PC-9 (cell line): ENCODE results near the gene PRPF38B. TPM values are rescaled to one million over a fixed set of nuclear protein-coding genes. Genes with fewer than 3 reads are reported as not detected.

Experiments used
- BruUV-seq: library from RNA; stranded (reverse); fragments of 400-500 nt; replicated peaks from 2 replicates; lab custom pipeline; 2021; lab: Mats Ljungman, UMichigan
- CTCF ChIA-PET: fragments of 300-600 bp; sonication (Branson Sonifier 250); formaldehyde crosslinking; loops from one replicate; lab custom pipeline; 2022; ENCODE audit warnings: antibody characterized with exemption; lab: Charles Lee
- POLR2A ChIA-PET: fragments of 300-600 bp; sonication (Branson Sonifier 250); formaldehyde crosslinking; loops from one replicate; lab custom pipeline; 2022; ENCODE audit warnings: antibody characterized with exemption; ENCODE audit not compliant: unreplicated experiment; lab: Charles Lee
- DNase-seq, 2 experiments: peaks; one replicate each; pipeline versions ENCODE4 v3.0.0 to v3.0.0-alpha.2; 2015 to 2022; ENCODE audit warnings: mixed read lengths in 1 of 2
- H2AFZ ChIP-seq: fragments of 200-600 bp; sonication (generic); 2 replicates; pipeline ENCODE4 v1.8.1; 2017; ENCODE audit warnings: antibody characterized with exemption
- H3F3A ChIP-seq: fragments of 200-600 bp; sonication (generic); 2 replicates; pipeline ENCODE4 v1.8.1; 2017; ENCODE audit warnings: antibody characterized with exemption, mild to moderate bottlenecking, low read depth; ENCODE audit not compliant: insufficient read depth
- H3K27ac ChIP-seq: fragments of 200-600 bp; sonication (generic); 2 replicates; pipeline ENCODE4 v1.6.1; 2016; ENCODE audit warnings: mixed run types
- H3K27me3 ChIP-seq: fragments of 200-600 bp; sonication (generic); 2 replicates; pipeline ENCODE4 v1.6.1; 2016; ENCODE audit warnings: low read depth, mixed run types; ENCODE audit not compliant: insufficient read depth
- H3K36me3 ChIP-seq: fragments of 200-600 bp; sonication (generic); 2 replicates; pipeline ENCODE4 v1.6.1; 2016; ENCODE audit warnings: low read depth, mixed run types
- H3K4me1 ChIP-seq: fragments of 200-600 bp; sonication (generic); replicated peaks from 2 replicates; pipeline ENCODE4 v1.6.1; 2016; ENCODE audit warnings: mixed run types; ENCODE audit not compliant: insufficient read depth
- H3K4me2 ChIP-seq: fragments of 200-600 bp; sonication (generic); 2 replicates; pipeline ENCODE4 v1.6.1; 2017; ENCODE audit warnings: mixed run types
- H3K4me3 ChIP-seq: fragments of 200-600 bp; sonication (generic); 2 replicates; pipeline ENCODE4 v1.6.1; 2016; ENCODE audit warnings: mixed run types
- H3K79me2 ChIP-seq: fragments of 200-600 bp; sonication (generic); 2 replicates; pipeline ENCODE4 v1.6.1; 2017; ENCODE audit warnings: low read depth, mixed run types
- H3K9me2 ChIP-seq: fragments of 200-600 bp; sonication (generic); 2 replicates; pipeline ENCODE4 v1.8.1; 2017; ENCODE audit warnings: mild to moderate bottlenecking; ENCODE audit not compliant: insufficient read depth
- H3K9me3 ChIP-seq: fragments of 200-600 bp; sonication (generic); 2 replicates; pipeline ENCODE4 v1.8.1; 2016; ENCODE audit warnings: low read depth; ENCODE audit not compliant: insufficient read depth
- H4K20me1 ChIP-seq: fragments of 200-600 bp; sonication (generic); 2 replicates; pipeline ENCODE4 v1.8.1; 2017; ENCODE audit not compliant: insufficient read depth
- EZH2 ChIP-seq: fragments of 200-600 bp; sonication (generic); IDR thresholded peaks from 2 replicates; pipeline ENCODE4 v1.8.0; 2017; ENCODE audit warnings: antibody characterized with exemption, low read depth
- intact Hi-C: fragments of 100-400 bp; cut with micrococcal nuclease; formaldehyde crosslinking; loops from one replicate; pipeline ENCODE4 v1.10.0; 2022; ENCODE audit not compliant: unreplicated experiment
- total RNA-seq: library from RNA; stranded (reverse); gene quantifications from 2 replicates; pipeline ENCODE4 v1.2.3, GENCODE V29; 2021
- TF ChIP-seq, protein P1 (sequence below): fragments of 200-600 bp; sonication (generic); conservative IDR thresholded peaks from 2 replicates; pipeline ENCODE4 v1.6.1; 2017; ENCODE audit warnings: mixed run types, antibody characterized with exemption, mild to moderate bottlenecking, moderate library complexity

The PRPF38B gene
- total RNA-seq, 1 experiment from 2014 or later = 48.9 TPM

DNA sequence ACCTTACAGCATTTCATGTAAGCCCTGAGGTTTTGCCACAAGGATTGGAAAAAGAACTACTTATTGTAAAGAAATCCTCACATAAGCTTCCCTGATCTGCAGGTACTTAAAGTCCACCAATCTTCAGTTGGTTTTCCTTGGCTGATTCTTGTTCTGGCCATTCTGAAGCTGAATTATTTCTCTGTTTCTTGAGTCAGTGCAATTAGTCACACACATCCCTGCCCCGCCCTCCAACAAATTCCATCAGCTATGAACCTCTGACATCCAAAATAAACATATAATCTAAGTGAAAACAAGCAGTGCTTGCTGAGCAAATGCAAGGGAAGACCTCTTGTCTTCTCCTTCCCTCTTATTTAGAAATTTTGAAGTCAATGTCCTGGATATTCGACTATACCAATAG is 12.4 kb downstream of the PRPF38B start:
- peaks cover 14% of the 10 kb centered on the region for H4K20me1 ChIP-seq
- H3F3A ChIP-seq = peaks cover 46% of the 10 kb centered on the region
- no peaks in the 10 kb centered on the region for H3K27me3 ChIP-seq
- TF ChIP-seq, protein P1, sequence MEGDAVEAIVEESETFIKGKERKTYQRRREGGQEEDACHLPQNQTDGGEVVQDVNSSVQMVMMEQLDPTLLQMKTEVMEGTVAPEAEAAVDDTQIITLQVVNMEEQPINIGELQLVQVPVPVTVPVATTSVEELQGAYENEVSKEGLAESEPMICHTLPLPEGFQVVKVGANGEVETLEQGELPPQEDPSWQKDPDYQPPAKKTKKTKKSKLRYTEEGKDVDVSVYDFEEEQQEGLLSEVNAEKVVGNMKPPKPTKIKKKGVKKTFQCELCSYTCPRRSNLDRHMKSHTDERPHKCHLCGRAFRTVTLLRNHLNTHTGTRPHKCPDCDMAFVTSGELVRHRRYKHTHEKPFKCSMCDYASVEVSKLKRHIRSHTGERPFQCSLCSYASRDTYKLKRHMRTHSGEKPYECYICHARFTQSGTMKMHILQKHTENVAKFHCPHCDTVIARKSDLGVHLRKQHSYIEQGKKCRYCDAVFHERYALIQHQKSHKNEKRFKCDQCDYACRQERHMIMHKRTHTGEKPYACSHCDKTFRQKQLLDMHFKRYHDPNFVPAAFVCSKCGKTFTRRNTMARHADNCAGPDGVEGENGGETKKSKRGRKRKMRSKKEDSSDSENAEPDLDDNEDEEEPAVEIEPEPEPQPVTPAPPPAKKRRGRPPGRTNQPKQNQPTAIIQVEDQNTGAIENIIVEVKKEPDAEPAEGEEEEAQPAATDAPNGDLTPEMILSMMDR = no peak
- TF ChIP-seq EZH2 = no peak
- peaks cover 15% of the 10 kb centered on the region for H3K4me1 ChIP-seq
- BruUV-seq = no TSS peak
- intact Hi-C loops = no loop called here
- no peaks in the 10 kb centered on the region for H3K9me2 ChIP-seq
- H3K36me3 ChIP-seq = peaks cover 20% of the 10 kb centered on the region; the same call in 1 of the 2 replicates
- DNase-seq = peak; percentile 24 to 77
- peak overlapping the region; percentile 17 for H3K4me2 ChIP-seq
- no peak overlapping the region for H2AFZ ChIP-seq
- POLR2A ChIA-PET = interaction anchor here (0.7 kb wide), 1 partner anchor 90 kb away, joined by 3 read pairs; no protein-coding TSS in a partner anchor
- H3K79me2 ChIP-seq = no peaks in the 10 kb centered on the region
- CTCF ChIA-PET = no interaction called here
- H3K9me3 ChIP-seq = no peaks in the 10 kb centered on the region
- 0 out of 2 replicates have a peak overlapping the region, but pooled peaks have one; percentile 6 for H3K27ac ChIP-seq
- no peak overlapping the region for H3K4me3 ChIP-seq

DNA sequence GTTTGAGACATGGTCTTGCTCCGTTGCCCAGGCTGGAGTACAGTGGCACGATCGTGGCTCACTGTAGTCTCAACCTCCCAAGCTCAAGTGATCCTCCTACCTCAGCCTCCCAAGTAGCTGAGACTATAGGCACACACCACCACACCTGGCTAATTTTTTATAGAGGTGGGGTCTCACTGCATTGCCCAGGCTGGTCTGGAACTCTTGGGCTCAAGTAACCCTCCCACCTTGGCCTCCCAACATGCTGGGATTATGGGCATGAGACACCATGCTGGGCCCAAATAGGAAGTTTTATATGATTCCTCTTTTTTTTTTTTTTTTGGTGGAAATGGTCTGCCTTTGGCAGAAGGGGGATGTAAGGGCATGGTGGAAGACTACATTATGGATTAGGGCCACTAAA is 14.5 kb downstream of the PRPF38B start:
- no peak overlapping the region for H3K4me2 ChIP-seq
- intact Hi-C loops = no loop called here
- peaks cover 15% of the 10 kb centered on the region for H3K4me1 ChIP-seq
- H3F3A ChIP-seq = peaks cover 26% of the 10 kb centered on the region
- H4K20me1 ChIP-seq = peaks cover 6% of the 10 kb centered on the region; the same call in 1 of the 2 replicates
- no peak overlapping the region for H2AFZ ChIP-seq
- H3K36me3 ChIP-seq = no peaks in the 10 kb centered on the region
- ChIA-PET POLR2A (no interaction called here), CTCF (no interaction called here)
- no peaks in the 10 kb centered on the region for H3K27me3 ChIP-seq
- no peaks in the 10 kb centered on the region for H3K79me2 ChIP-seq
- no peak for TF ChIP-seq EZH2
- TF ChIP-seq, protein P1 = no peak
- H3K9me2 ChIP-seq = no peaks in the 10 kb centered on the region
- BruUV-seq = no TSS peak
- no peak for DNase-seq
- no peak overlapping the region for H3K27ac ChIP-seq
- H3K9me3 ChIP-seq = no peaks in the 10 kb centered on the region
- H3K4me3 ChIP-seq = no peak overlapping the region

DNA sequence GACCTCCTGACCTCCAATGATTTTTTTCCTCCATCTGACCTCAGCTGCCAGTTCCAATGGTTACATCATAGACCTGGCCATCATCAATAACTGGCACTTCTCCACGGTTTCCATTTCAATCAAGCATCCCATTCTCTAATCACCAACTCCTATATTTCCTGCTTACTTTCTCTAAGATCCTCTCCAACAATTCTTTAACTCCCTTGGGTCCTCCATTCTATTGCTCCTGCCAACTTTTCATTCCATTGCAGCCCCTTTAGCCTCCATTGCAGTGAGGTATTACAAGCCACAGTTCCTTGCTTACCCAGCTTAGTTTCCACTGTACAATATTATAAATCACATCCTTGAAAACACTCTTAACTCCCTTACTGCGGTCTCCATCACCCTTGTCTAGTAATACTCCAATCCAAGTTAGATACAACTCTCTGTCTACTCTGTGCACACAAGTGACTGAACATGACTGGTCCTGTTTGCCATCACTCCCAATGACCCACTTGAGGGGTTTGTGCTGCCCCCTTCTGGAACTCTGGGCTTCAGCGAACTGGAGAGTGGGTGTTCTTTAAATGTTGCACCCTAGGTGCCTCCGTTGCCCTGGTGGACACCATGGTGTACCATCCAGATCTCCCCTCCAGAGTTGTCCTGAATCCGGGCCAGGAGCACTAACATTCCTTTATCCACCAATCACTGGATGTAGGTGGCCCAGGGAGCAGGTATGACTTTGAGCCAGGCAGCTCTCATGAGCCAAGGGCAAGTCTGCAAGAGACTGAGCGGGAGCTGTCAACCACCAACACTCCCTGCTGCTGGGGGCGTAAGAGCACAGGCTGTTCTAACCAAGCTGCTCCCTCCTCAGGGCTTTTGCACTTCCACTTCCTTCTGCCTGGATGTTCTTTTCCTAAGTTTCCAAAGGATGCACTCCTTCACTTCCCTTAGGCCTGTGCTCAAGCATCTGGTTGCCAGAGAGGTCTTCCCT is 16.9 kb downstream of the PRPF38B start:
- no TSS peak for BruUV-seq
- POLR2A ChIA-PET = no interaction called here
- CTCF ChIA-PET = interaction anchor here (0.5 to 0.6 kb wide), 2 partner anchors 53 to 418 kb away, joined by 3 to 7 read pairs; no protein-coding TSS in a partner anchor

More for the DNA sequence above, 16.9 kb downstream of the PRPF38B start:
- TF ChIP-seq, protein P1 = no peak
- TF ChIP-seq EZH2 = no peak
- H3K4me2 ChIP-seq = no peak overlapping the region
- H3K27me3 ChIP-seq = no peaks in the 10 kb centered on the region
- H2AFZ ChIP-seq = no peak overlapping the region
- no peaks in the 10 kb centered on the region for H3K9me2 ChIP-seq
- no peaks in the 10 kb centered on the region for H4K20me1 ChIP-seq
- no peak overlapping the region for H3K4me3 ChIP-seq
- intact Hi-C loops = no loop called here
- H3F3A ChIP-seq = peaks cover 5% of the 10 kb centered on the region
- H3K9me3 ChIP-seq = no peaks in the 10 kb centered on the region
- no peak overlapping the region for H3K27ac ChIP-seq
- peaks cover 10% of the 10 kb centered on the region for H3K4me1 ChIP-seq
- H3K36me3 ChIP-seq = no peaks in the 10 kb centered on the region
- no peaks in the 10 kb centered on the region for H3K79me2 ChIP-seq
- DNase-seq = no peak
